ENCODE measurements around the gene ARID3C. TPM values are rescaled to one million over a fixed set of nuclear protein-coding genes. Genes with fewer than 3 reads are reported as not detected.

Gene ARID3C
- total RNA-seq, 4 donors from 2014 or later, result not detected

DNA sequence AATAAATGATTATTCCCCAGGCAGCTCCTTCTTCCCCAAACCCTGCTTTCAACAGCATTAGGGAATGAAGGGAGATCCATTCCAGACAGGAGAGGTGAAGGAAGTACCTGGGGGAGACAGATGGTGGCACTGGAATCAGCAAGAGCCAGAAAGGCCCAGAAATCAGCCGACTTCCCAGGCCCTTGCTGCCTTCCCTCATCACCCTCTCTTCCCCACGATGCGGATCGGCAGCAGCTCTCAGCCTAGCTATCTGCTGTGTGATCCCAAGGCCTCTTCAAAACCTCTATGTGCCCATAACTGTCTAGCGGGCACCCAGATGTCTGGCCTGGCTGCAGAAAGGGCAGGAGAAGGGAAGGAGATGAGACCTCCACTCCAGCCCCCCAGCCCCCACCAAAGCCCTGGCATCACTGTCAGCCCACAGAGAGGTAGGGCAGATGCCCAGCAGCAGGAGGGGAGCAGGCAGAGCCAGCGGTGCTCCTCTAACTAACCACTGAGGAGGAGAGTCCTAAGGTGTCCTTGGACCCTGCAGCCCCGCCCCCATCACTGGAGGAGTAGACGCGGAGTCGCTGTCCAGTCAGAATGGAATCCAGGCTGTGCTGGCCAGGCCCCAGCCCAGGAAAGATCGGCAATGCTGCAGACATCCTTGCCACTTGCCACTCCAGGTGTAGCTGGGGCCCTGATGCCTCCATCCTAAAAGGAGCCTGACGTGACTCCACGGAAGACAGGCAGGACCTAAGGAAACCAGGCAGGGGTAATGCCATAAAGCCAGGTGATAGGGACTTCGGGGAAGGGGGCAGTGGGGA, 52.1 kb downstream of the ARID3C start:
- Histone ChIP-seq H3K27ac (no peak overlapping the region), H3K27me3 (peaks cover 0 to 76% (median 17%) of the 10 kb centered on the region in 4 donors), H3K36me3 (no peaks in the 10 kb centered on the region), H3K9me3 (no peaks in the 10 kb centered on the region), H3K4me1 (peaks cover 4 to 27% (median 8%) of the 10 kb centered on the region in 3 donors), H3K4me3 (no peak overlapping the region)
- WGBS, 2 donors, result 74 to 81% methylated on average over 7 to 8 of the region's 14 CpGs
- no peak for DNase-seq
- no peak for TF ChIP-seq POLR2A (IDR thresholded peaks at IDR 0.05)
- intact Hi-C loops (cut with DNase I), result no loop called here

DNA sequence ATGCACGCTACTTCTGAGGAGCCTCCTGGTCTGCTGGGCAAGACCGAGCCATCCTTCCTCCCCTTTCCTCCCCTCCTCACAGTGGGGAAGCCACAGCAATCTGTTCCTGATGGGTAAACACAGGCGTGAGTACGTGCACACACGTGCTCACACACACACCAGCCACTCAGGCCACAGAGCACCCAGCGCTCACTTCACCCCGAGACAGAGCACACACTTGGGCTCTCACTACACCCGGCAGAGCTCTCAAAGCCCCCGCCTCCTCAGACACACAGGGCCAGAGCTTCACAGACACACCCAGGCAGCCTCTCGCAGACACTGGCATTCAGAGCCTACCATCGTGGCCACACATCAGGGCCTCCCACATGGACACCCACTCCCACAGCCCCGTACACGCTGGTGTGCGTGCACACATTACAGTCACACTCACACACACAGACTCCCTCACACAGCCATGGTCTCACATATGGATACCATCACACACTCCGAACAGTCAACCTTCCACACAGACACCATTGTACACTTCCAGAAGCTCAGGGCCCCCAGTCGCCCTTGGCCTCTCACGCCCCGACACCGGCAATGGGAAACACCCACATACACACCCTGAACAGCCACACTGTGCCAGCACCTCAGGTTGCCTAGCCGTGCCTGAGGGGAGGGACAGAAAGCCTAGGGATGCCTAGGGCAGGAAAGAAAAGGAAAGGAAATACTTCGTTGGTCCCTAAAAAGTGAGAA, 52.8 kb downstream of the ARID3C start:
- Histone ChIP-seq H3K36me3 (no peaks in the 10 kb centered on the region), H3K4me3 (no peak overlapping the region), H3K9me3 (no peaks in the 10 kb centered on the region), H3K4me1 (peaks cover 4 to 34% (median 8%) of the 10 kb centered on the region in 3 donors), H3K27ac (no peak overlapping the region), H3K27me3 (peaks cover 0 to 69% (median 17%) of the 10 kb centered on the region in 4 donors)
- TF ChIP-seq, protein P1, sequence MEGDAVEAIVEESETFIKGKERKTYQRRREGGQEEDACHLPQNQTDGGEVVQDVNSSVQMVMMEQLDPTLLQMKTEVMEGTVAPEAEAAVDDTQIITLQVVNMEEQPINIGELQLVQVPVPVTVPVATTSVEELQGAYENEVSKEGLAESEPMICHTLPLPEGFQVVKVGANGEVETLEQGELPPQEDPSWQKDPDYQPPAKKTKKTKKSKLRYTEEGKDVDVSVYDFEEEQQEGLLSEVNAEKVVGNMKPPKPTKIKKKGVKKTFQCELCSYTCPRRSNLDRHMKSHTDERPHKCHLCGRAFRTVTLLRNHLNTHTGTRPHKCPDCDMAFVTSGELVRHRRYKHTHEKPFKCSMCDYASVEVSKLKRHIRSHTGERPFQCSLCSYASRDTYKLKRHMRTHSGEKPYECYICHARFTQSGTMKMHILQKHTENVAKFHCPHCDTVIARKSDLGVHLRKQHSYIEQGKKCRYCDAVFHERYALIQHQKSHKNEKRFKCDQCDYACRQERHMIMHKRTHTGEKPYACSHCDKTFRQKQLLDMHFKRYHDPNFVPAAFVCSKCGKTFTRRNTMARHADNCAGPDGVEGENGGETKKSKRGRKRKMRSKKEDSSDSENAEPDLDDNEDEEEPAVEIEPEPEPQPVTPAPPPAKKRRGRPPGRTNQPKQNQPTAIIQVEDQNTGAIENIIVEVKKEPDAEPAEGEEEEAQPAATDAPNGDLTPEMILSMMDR (IDR thresholded peaks at IDR 0.05), result no peak
- TF ChIP-seq POLR2A (IDR thresholded peaks at IDR 0.05), result no peak
- 63 to 74% methylated on average over 17 of the region's 21 CpGs for WGBS, 2 donors
- intact Hi-C loops (cut with DNase I), result no loop called here
- DNase-seq, result no peak

DNA sequence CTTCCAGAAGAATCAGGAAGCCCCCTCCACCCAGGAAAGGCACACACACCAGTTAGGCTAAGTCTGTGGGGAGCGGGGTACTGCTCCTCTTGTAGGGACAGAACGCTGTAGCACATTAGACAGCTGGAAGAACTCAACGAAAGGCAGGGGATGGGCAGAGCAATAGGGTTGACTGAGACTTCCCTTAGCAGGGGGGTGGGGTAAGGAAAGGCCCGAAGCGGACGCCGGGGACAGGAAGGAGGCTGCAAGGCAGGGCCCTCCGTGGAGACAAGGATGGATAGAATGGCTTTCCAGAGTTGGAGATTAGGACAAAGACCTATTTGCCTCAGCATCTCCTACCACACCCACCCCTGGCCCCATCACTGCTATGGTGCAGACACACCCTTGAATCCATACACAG, 53.6 kb downstream of the ARID3C start:
- WGBS, 2 donors, result 37 to 66% methylated on average over 7 to 8 of the region's 8 CpGs

DNA sequence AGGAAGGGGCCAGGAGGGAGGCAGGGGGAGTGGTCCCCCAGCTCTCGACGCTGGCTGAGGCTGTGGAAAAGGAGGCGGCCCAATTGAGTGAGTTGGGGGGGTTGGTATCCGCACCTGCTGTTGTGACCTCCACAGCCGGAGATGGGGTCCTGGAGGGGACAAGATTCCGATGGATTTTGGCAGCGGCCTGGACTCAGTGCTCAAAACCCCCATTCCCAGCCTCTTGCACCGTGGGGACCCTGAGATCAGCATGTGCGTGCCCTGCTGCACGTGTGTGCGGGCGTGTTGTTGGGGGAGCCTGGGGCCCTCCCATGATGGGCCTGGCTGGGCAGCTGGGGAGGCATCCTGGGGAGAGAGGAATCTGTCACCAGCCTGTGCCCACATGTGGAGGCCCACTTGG, 54.3 kb downstream of the ARID3C start:
- 82 to 83% methylated on average over 2 of the region's 12 CpGs for WGBS, 2 donors
- H3K27ac ChIP-seq, result no peak overlapping the region
- intact Hi-C loops (cut with DNase I), result no loop called here
- H3K9me3 ChIP-seq, result no peaks in the 10 kb centered on the region
- H3K4me3 ChIP-seq, result no peak overlapping the region
- H3K27me3 ChIP-seq, result peaks cover 0 to 55% (median 15%) of the 10 kb centered on the region in 4 donors
- H3K4me1 ChIP-seq, result peaks cover 4 to 40% (median 8%) of the 10 kb centered on the region in 3 donors
- H3K36me3 ChIP-seq, result no peaks in the 10 kb centered on the region
- no peak for TF ChIP-seq POLR2A (IDR thresholded peaks at IDR 0.05)
- TF ChIP-seq, protein P1 (IDR thresholded peaks at IDR 0.05), result no peak
- DNase-seq, result no peak

More for the DNA sequence above, 53.6 kb downstream of the ARID3C start:
- H3K36me3 ChIP-seq, result no peaks in the 10 kb centered on the region
- H3K27ac ChIP-seq, result no peak overlapping the region
- H3K4me3 ChIP-seq, result no peak overlapping the region
- peaks cover 0 to 62% (median 17%) of the 10 kb centered on the region in 4 donors for H3K27me3 ChIP-seq
- no peaks in the 10 kb centered on the region for H3K9me3 ChIP-seq
- intact Hi-C loops (cut with DNase I), result no loop called here
- peaks cover 4 to 40% (median 8%) of the 10 kb centered on the region in 3 donors for H3K4me1 ChIP-seq
- TF ChIP-seq, protein P1 (IDR thresholded peaks at IDR 0.05), result no peak
- TF ChIP-seq POLR2A (IDR thresholded peaks at IDR 0.05), result no peak
- DNase-seq, result no peak

DNA sequence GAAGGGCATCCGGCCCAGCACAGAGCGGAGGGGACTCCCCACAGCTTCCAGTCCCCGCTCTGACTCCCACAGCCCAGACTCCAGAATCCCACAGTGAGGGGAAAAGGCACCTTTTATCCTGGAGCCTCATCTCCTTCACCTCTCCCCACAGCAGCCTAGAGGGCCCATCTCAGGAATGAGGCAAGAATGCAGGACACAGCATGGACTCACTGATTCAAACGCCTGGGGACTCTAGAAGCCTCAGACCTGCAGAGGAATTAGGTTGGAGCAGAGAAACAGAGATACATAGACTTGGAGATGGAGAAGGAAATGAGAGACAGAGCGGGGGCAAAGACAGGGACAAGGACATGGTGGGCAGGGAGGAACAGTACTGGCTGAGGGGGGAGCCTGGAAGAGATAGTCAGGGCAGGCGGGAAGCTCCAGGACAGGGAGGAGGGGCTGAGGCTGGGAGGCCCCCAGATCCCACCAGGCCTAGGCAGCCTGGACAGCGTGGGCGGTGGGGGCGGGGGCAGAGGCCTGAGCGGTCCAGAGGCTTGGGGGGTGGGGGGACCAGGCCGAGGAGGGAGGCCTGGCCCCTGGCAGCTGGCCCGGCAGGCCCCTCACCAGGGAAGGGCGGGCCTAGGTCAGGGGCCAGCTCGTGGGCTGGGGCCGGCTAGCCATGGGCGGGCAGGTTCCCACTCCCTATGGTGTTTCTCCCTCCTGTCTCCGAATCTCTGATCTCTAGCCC, 55.1 kb downstream of the ARID3C start:
- Histone ChIP-seq H3K9me3 (no peaks in the 10 kb centered on the region), H3K4me3 (no peak overlapping the region), H3K27ac (no peak overlapping the region), H3K27me3 (peaks cover 0 to 47% (median 10%) of the 10 kb centered on the region in 4 donors), H3K36me3 (no peaks in the 10 kb centered on the region), H3K4me1 (peaks cover 4 to 34% (median 8%) of the 10 kb centered on the region in 3 donors)
- 82 to 92% methylated on average over 4 to 5 of the region's 17 CpGs for WGBS, 2 donors
- intact Hi-C loops (cut with DNase I), result no loop called here
- DNase-seq, result no peak
- no peak for TF ChIP-seq POLR2A (IDR thresholded peaks at IDR 0.05)
- TF ChIP-seq, protein P1 (IDR thresholded peaks at IDR 0.05), result no peak
